ENCODE data around the gene MAPK1.

- TF ChIP-seq POLR2A (IDR thresholded peaks at IDR 0.05; ENCODE audit: low read depth) (no peak), CTCF (IDR thresholded peaks at IDR 0.05) (no peak)
These were observed 112.9 kb downstream of the MAPK1 start for GRCh38 chr22:21754523-21754922.

Measured in esophagus muscularis mucosa (tissue), 3 donors.